NB4 (cell line): ENCODE results near the gene NCK2.

Experiments
- DNase-seq: peaks from one replicate; pipeline ENCODE4 v3.0.0; 2010; ENCODE audit warnings: low read depth
- H3K4me3 ChIP-seq: one replicate; pipeline ENCODE4 v1.5.1; 2011; ENCODE audit warnings: mild to moderate bottlenecking, low read depth, low read length, moderate library complexity
- MYC ChIP-seq: IDR thresholded peaks from 2 replicates; pipeline ENCODE4 v1.6.1; 2011; ENCODE audit warnings: low read depth, low read length
- POLR2A ChIP-seq: IDR thresholded peaks from 2 replicates; pipeline ENCODE4 v1.6.1; 2011; ENCODE audit warnings: mild to moderate bottlenecking; ENCODE audit not compliant: insufficient read length; ENCODE audit errors: extremely low read depth
- TF ChIP-seq, protein P1 (sequence below): IDR thresholded peaks from one replicate; pipeline ENCODE4 v1.5.1; 2012; ENCODE audit warnings: low read depth, low read length
- TF ChIP-seq, protein P2 (sequence below): IDR thresholded peaks from 2 replicates; pipeline ENCODE4 v1.6.1; 2011; ENCODE audit warnings: low read depth, low read length

The NCK2 gene

GRCh38 chr2:105882920-105883435, 138.3 kb downstream of the NCK2 start:
- no peak overlapping the region for H3K4me3 ChIP-seq
- no peak for TF ChIP-seq MYC
- TF ChIP-seq, protein P1, sequence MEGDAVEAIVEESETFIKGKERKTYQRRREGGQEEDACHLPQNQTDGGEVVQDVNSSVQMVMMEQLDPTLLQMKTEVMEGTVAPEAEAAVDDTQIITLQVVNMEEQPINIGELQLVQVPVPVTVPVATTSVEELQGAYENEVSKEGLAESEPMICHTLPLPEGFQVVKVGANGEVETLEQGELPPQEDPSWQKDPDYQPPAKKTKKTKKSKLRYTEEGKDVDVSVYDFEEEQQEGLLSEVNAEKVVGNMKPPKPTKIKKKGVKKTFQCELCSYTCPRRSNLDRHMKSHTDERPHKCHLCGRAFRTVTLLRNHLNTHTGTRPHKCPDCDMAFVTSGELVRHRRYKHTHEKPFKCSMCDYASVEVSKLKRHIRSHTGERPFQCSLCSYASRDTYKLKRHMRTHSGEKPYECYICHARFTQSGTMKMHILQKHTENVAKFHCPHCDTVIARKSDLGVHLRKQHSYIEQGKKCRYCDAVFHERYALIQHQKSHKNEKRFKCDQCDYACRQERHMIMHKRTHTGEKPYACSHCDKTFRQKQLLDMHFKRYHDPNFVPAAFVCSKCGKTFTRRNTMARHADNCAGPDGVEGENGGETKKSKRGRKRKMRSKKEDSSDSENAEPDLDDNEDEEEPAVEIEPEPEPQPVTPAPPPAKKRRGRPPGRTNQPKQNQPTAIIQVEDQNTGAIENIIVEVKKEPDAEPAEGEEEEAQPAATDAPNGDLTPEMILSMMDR: no peak
- TF ChIP-seq POLR2A: no peak
- TF ChIP-seq, protein P2, sequence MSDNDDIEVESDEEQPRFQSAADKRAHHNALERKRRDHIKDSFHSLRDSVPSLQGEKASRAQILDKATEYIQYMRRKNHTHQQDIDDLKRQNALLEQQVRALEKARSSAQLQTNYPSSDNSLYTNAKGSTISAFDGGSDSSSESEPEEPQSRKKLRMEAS: no peak

GRCh38 chr2:105883911-105884694, 139.4 kb downstream of the NCK2 start:
- H3K4me3 ChIP-seq: no peak overlapping the region
- DNase-seq: no peak
- TF ChIP-seq, protein P2: no peak
- TF ChIP-seq, protein P1: no peak
- TF ChIP-seq POLR2A: no peak
- TF ChIP-seq MYC: no peak

More at GRCh38 chr2:105882920-105883435, 138.3 kb downstream of the NCK2 start:
- DNase-seq: no peak

- no peak for DNase-seq
- TF ChIP-seq, protein P1: no peak
- TF ChIP-seq MYC: no peak
- TF ChIP-seq, protein P2: no peak
- no peak for TF ChIP-seq POLR2A
- H3K4me3 ChIP-seq: no peak overlapping the region
Measured at GRCh38 chr2:105885456-105885855, 140.7 kb downstream of the NCK2 start.

GRCh38 chr2:105886029-105886454, 141.3 kb downstream of the NCK2 start:
- TF ChIP-seq POLR2A (no peak), MYC (no peak)
- TF ChIP-seq, protein P1: no peak
- TF ChIP-seq, protein P2: no peak
- DNase-seq: no peak

DNA sequence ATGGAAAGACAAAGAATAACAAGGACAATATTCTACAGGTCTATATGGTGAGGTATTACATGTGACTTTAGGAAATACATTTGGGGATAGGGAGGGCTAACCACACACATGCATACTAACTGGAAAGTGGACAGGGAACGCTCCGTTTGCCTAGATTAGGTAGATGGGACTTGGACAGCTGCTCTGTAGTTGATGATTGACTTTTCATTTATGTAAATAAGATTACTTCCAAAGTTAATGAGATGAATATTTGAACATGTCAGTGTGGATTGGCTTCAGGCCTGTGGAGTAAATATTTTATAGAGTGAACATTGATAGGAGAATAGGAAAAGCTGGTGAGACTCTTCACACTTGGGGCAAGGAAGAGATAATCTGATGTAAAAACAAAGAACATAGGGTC, 142.0 kb downstream of the NCK2 start:
- TF ChIP-seq POLR2A: no peak
- TF ChIP-seq, protein P2: no peak
- TF ChIP-seq, protein P1: no peak
- TF ChIP-seq MYC: no peak
- H3K4me3 ChIP-seq: no peak overlapping the region
- no peak for DNase-seq

More at GRCh38 chr2:105886029-105886454, 141.3 kb downstream of the NCK2 start:
- no peak overlapping the region for H3K4me3 ChIP-seq
